Endothelial cell of umbilical vein (primary cell): Measurements from ENCODE around the gene SPON1. TPM values are rescaled to one million over a fixed set of nuclear protein-coding genes. Genes with fewer than 3 reads are reported as not detected.

Experiments used
- BruUV-seq: library from RNA; stranded (reverse); fragments of 400-500 nt; replicated peaks from 2 replicates; lab custom pipeline; 2021; lab: Mats Ljungman, UMichigan
- CTCF ChIA-PET: fragments of 300-600, 350-600 bp; sonication (Branson Sonifier 250); formaldehyde crosslinking; loops from one replicate; lab custom pipeline; 2021; ENCODE audit warnings: antibody characterized with exemption, inconsistent platforms; lab: Charles Lee
- POLR2A ChIA-PET: fragments of 300-600, 350-600 bp; sonication (Branson Sonifier 250); formaldehyde crosslinking; loops from one replicate; lab custom pipeline; 2021; ENCODE audit warnings: antibody characterized with exemption, inconsistent platforms; lab: Charles Lee
- DNase-seq: peaks from one replicate; pipeline ENCODE4 v3.0.0-alpha.2; 2011; ENCODE audit warnings: low read depth, low spot score
- FAIRE-seq: peaks from 2 replicates; lab custom pipeline; 2011; peaks lifted over from hg19 to GRCh38; lab: Jason Lieb, UNC
- H2AFZ ChIP-seq: 2 replicates; pipeline ENCODE4 v1.6.0; 2012; ENCODE audit warnings: low read depth, low read length, control low read depth, inconsistent platforms
- H3K27ac ChIP-seq: 2 replicates; pipeline ENCODE4 v1.5.1; 2011; ENCODE audit warnings: low read depth, mild to moderate bottlenecking, control low read depth, low read length, moderate library complexity; ENCODE audit not compliant: insufficient read depth
- H3K27me3 ChIP-seq, 2 experiments: 2 replicates each; pipeline versions ENCODE4 v1.6.0 to v1.6.1; 2011; ENCODE audit warnings: low read length in 2 of 2, mixed read lengths in 1 of 2; ENCODE audit not compliant: control insufficient read depth in 2 of 2, insufficient read depth in 2 of 2
- H3K36me3 ChIP-seq, 2 experiments: 2 replicates in 1 of 2; 3 replicates in 1 of 2; pipeline ENCODE4 v1.5.1; 2011; ENCODE audit warnings: low read length in 2 of 2, mild to moderate bottlenecking in 1 of 2, moderate library complexity in 1 of 2; ENCODE audit not compliant: control insufficient read depth in 2 of 2, insufficient read depth in 2 of 2; ENCODE audit errors: extremely low read depth in 1 of 2
- H3K4me1 ChIP-seq: 3 replicates; pipeline ENCODE4 v1.5.1; 2011; ENCODE audit warnings: mild to moderate bottlenecking, low read length; ENCODE audit not compliant: control insufficient read depth, insufficient read depth; ENCODE audit errors: extremely low read depth
- H3K4me2 ChIP-seq: 2 replicates; pipeline ENCODE4 v1.6.1; 2011; ENCODE audit warnings: low read length, control low read depth, mixed read lengths; ENCODE audit not compliant: insufficient read depth
- H3K4me3 ChIP-seq, 3 experiments: fragments of 200-600 bp in 1 of 3; sonication (generic), shearing (Covaris generic) in 1 of 3; replicated peaks in 1 of 3; 2 replicates each; pipeline ENCODE4 v1.5.1; 2011 to 2016; ENCODE audit warnings: control low read depth in 3 of 3, low read length in 3 of 3, mild to moderate bottlenecking in 2 of 3, inconsistent platforms in 1 of 3, low read depth in 1 of 3, moderate library complexity in 1 of 3; ENCODE audit not compliant: insufficient read depth in 1 of 3
- H3K79me2 ChIP-seq: 2 replicates; pipeline ENCODE4 v1.6.0; 2012; ENCODE audit warnings: low read length, inconsistent platforms; ENCODE audit not compliant: control insufficient read depth, insufficient read depth
- H3K9ac ChIP-seq: replicated peaks from 2 replicates; pipeline ENCODE3; 2011; ENCODE audit warnings: low read length, control low read depth; ENCODE audit not compliant: insufficient read depth; ENCODE audit errors: extremely low read depth
- H3K9me1 ChIP-seq: replicated peaks from 3 replicates; pipeline ENCODE4 v1.6.0; 2011; ENCODE audit warnings: mild to moderate bottlenecking, low read length; ENCODE audit not compliant: control insufficient read depth, insufficient read depth; ENCODE audit errors: extremely low read depth
- H3K9me3 ChIP-seq: replicated peaks from 2 replicates; pipeline ENCODE4 v1.5.1; 2012; ENCODE audit warnings: low read length, inconsistent platforms; ENCODE audit not compliant: control insufficient read depth, insufficient read depth
- H4K20me1 ChIP-seq: replicated peaks from 2 replicates; pipeline ENCODE3; 2011; ENCODE audit warnings: mild to moderate bottlenecking, low read length; ENCODE audit not compliant: control insufficient read depth, insufficient read depth; ENCODE audit errors: extremely low read depth
- EZH2 ChIP-seq: IDR thresholded peaks from 2 replicates; pipeline ENCODE4 v1.6.1; 2012; ENCODE audit warnings: borderline replicate concordance, low read depth, mild to moderate bottlenecking, moderate library complexity, low read length, inconsistent platforms; ENCODE audit not compliant: severe bottlenecking
- FOS ChIP-seq: IDR thresholded peaks from 2 replicates; pipeline ENCODE4 v1.6.1; 2011; ENCODE audit warnings: mild to moderate bottlenecking, low read length, moderate library complexity, borderline replicate concordance; ENCODE audit not compliant: insufficient read depth
- GATA2 ChIP-seq: IDR thresholded peaks from 2 replicates; pipeline ENCODE4 v1.7.0; 2011; ENCODE audit warnings: low read depth, mild to moderate bottlenecking, moderate library complexity, mixed read lengths, low read length; ENCODE audit not compliant: insufficient read length, insufficient read depth
- JUN ChIP-seq: IDR thresholded peaks from 2 replicates; pipeline ENCODE4 v1.6.1; 2011; ENCODE audit warnings: borderline replicate concordance, low read depth; ENCODE audit not compliant: insufficient read length, insufficient read depth
- MYC ChIP-seq: IDR thresholded peaks from one replicate; pipeline ENCODE4 v1.6.1; 2011; ENCODE audit warnings: mild to moderate bottlenecking, low read depth, low read length
- POLR2A ChIP-seq: IDR thresholded peaks from 2 replicates; pipeline ENCODE4 v1.6.1; 2012; ENCODE audit warnings: low read depth, mild to moderate bottlenecking, control low read depth, low read length
- POLR2AphosphoS5 ChIP-seq: IDR thresholded peaks from 2 replicates; pipeline ENCODE4 v1.6.1; 2012; ENCODE audit warnings: low read depth, mild to moderate bottlenecking, control low read depth, low read length, moderate library complexity; ENCODE audit not compliant: insufficient read depth
- dilution Hi-C: fragments of 300-500 bp; cut with MboI; formaldehyde crosslinking; loops from one replicate; pipeline ENCODE4 v1.15.0; 2019; ENCODE audit warnings: low sequenced_read_pairs; ENCODE audit not compliant: extremely low pct_ligation_motif_present
- intact Hi-C: fragments of 100-400 bp; cut with micrococcal nuclease; formaldehyde crosslinking; loops from one replicate; pipeline ENCODE4 v1.10.0; 2022
- polyA plus RNA-seq, 4 experiments: library from polyadenylated mRNA; depleted of rRNA in 3 of 4; stranded (reverse) in 3 of 4; unstranded in 1 of 4; fragments of >200 nt; gene quantifications; 2 replicates each; pipeline versions ENCODE4 v1.2.1 to v1.2.3, GENCODE V29; 2011 to 2012; ENCODE audit warnings: missing spikeins in 1 of 4
- total RNA-seq: library from RNA; stranded (reverse); gene quantifications from 2 replicates; pipeline ENCODE4 v1.2.3, GENCODE V29; 2021
- TF ChIP-seq, protein P1 (sequence below): IDR thresholded peaks from 2 replicates; pipeline ENCODE4 v1.6.1; 2011; ENCODE audit not compliant: insufficient read depth, insufficient read length
- TF ChIP-seq, protein P2 (sequence below), 2 donors: IDR thresholded peaks; 1 replicate in 1 of 2; 2 replicates in 1 of 2; pipeline ENCODE4 v1.5.1; 2011; ENCODE audit warnings: low read length in 2 of 2, mild to moderate bottlenecking in 2 of 2, moderate library complexity in 2 of 2, control low read depth in 1 of 2, inconsistent platforms in 1 of 2, low read depth in 1 of 2; ENCODE audit not compliant: insufficient read depth in 1 of 2; ENCODE audit errors: extremely low read depth in 1 of 2

The SPON1 gene
- total and polyA plus RNA-seq, 2 donors (not counting 3 experiments of a cell fraction or from before 2014, with no cell fraction given), result 0.31 TPM; not detected in 1

DNA sequence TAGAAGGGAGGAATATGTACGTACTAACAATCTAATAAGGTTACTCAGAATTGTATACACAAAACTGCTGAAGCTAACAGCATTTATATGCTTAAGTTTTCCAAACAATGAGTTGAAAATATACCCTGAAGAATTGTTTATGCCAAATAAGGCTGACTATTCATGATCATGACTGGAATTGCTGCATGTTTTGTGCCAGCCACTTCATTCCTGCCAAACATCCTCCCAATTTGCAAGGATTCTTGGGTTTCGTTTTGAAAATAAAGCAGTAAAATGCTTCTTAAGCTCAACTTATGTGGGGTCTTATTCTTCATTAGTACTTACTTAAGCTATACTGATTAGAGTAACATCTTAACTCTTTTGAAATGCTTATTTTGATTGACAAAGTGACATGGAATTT, 149.0 kb downstream of the SPON1 start:
- Histone ChIP-seq H3K79me2 (no peaks in the 10 kb centered on the region), H3K4me3 (no peak overlapping the region), H3K27ac (no peak overlapping the region), H3K27me3 (peaks cover 0 to 3% of the 10 kb centered on the region in 2 experiments), H3K9me1 (no peaks in the 10 kb centered on the region), H2AFZ (no peak overlapping the region), H4K20me1 (no peaks in the 10 kb centered on the region), H3K4me1 (no peaks in the 10 kb centered on the region), H3K36me3 (no peaks in the 10 kb centered on the region), H3K9ac (no peak overlapping the region), H3K9me3 (no peaks in the 10 kb centered on the region), H3K4me2 (no peak overlapping the region)
- DNase-seq, result no peak
- intact Hi-C loops (no loop called here), dilution Hi-C loops (no loop called here)
- POLR2A ChIA-PET, result no interaction called here
- TF ChIP-seq POLR2AphosphoS5, result no peak
- TF ChIP-seq GATA2, result no peak
- TF ChIP-seq, protein P1, sequence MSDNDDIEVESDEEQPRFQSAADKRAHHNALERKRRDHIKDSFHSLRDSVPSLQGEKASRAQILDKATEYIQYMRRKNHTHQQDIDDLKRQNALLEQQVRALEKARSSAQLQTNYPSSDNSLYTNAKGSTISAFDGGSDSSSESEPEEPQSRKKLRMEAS, result no peak
- TF ChIP-seq EZH2, result no peak
- TF ChIP-seq, protein P2, sequence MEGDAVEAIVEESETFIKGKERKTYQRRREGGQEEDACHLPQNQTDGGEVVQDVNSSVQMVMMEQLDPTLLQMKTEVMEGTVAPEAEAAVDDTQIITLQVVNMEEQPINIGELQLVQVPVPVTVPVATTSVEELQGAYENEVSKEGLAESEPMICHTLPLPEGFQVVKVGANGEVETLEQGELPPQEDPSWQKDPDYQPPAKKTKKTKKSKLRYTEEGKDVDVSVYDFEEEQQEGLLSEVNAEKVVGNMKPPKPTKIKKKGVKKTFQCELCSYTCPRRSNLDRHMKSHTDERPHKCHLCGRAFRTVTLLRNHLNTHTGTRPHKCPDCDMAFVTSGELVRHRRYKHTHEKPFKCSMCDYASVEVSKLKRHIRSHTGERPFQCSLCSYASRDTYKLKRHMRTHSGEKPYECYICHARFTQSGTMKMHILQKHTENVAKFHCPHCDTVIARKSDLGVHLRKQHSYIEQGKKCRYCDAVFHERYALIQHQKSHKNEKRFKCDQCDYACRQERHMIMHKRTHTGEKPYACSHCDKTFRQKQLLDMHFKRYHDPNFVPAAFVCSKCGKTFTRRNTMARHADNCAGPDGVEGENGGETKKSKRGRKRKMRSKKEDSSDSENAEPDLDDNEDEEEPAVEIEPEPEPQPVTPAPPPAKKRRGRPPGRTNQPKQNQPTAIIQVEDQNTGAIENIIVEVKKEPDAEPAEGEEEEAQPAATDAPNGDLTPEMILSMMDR (IDR thresholded peaks at IDR 0.05; ENCODE audit: extremely low read depth in 1 of 2, insufficient read depth in 1 of 2, low read depth in 1 of 2, low read length in 2 of 2), result no peak
- TF ChIP-seq FOS, result no peak
- TF ChIP-seq POLR2A, result no peak
- TF ChIP-seq MYC, result no peak
- TF ChIP-seq JUN, result no peak
- FAIRE-seq, result no peak
- no TSS peak for BruUV-seq
- CTCF ChIA-PET, result interaction anchor here (0.8 kb wide), 1 partner anchor 10 kb away, joined by 3 read pairs; no protein-coding TSS in a partner anchor
